ENCODE measurements around the gene ATP6V1B1.

ATP6V1B1 gene

GRCh38 chr2:70888923-70889715 is 46.6 kb upstream of the ATP6V1B1 start:
- no peak for TF ChIP-seq CTCF (IDR thresholded peaks at IDR 0.05; ENCODE audit: borderline replicate concordance, control extremely low read depth, extremely low read depth, insufficient read depth, missing control alignments)
- in situ Hi-C loops (cut with MboI; ENCODE audit: low sequenced_read_pairs, unreplicated experiment), result no loop called here
- DNase-seq (ENCODE audit: low spot score), result peak; percentile 34

- DNase-seq (ENCODE audit: low spot score), result no peak
- TF ChIP-seq CTCF (IDR thresholded peaks at IDR 0.05; ENCODE audit: borderline replicate concordance, control extremely low read depth, extremely low read depth, insufficient read depth, missing control alignments), result no peak
- in situ Hi-C loops (cut with MboI; ENCODE audit: low sequenced_read_pairs, unreplicated experiment), result no loop called here
These were observed 46.0 kb upstream of the ATP6V1B1 start for GRCh38 chr2:70889716-70890037.

- in situ Hi-C loops (cut with MboI; ENCODE audit: low sequenced_read_pairs, unreplicated experiment), result no loop called here
- TF ChIP-seq CTCF (IDR thresholded peaks at IDR 0.05; ENCODE audit: borderline replicate concordance, control extremely low read depth, extremely low read depth, insufficient read depth, missing control alignments), result no peak
- peak; percentile 10 for DNase-seq (ENCODE audit: low spot score)
These were observed 45.1 kb upstream of the ATP6V1B1 start for GRCh38 chr2:70890469-70891065.

GRCh38 chr2:70891572-70892357 is 43.9 kb upstream of the ATP6V1B1 start:
- no peak for TF ChIP-seq CTCF (IDR thresholded peaks at IDR 0.05; ENCODE audit: borderline replicate concordance, control extremely low read depth, extremely low read depth, insufficient read depth, missing control alignments)
- DNase-seq (ENCODE audit: low spot score), result no peak
- in situ Hi-C loops (cut with MboI; ENCODE audit: low sequenced_read_pairs, unreplicated experiment), result no loop called here

GRCh38 chr2:70892750-70893149 is 43.0 kb upstream of the ATP6V1B1 start:
- in situ Hi-C loops (cut with MboI; ENCODE audit: low sequenced_read_pairs, unreplicated experiment), result no loop called here
- DNase-seq (ENCODE audit: low spot score), result no peak
- TF ChIP-seq CTCF (IDR thresholded peaks at IDR 0.05; ENCODE audit: borderline replicate concordance, control extremely low read depth, extremely low read depth, insufficient read depth, missing control alignments), result no peak

- in situ Hi-C loops (cut with MboI; ENCODE audit: low sequenced_read_pairs, unreplicated experiment), result no loop called here
- TF ChIP-seq CTCF (IDR thresholded peaks at IDR 0.05; ENCODE audit: borderline replicate concordance, control extremely low read depth, extremely low read depth, insufficient read depth, missing control alignments), result no peak
These were observed 42.5 kb upstream of the ATP6V1B1 start for GRCh38 chr2:70893186-70893585.

More at GRCh38 chr2:70893186-70893585, 42.5 kb upstream of the ATP6V1B1 start:
- DNase-seq (ENCODE audit: low spot score), result no peak
